HL-60/S4 treated with retinoic acid at 250 ng/mL for 4 days and 3 days (cell line): ENCODE measurements around the gene BMPR1B.

Source experiments
- in situ Hi-C: fragments of 300-500 bp; cut with MboI; formaldehyde crosslinking; loops from 2 replicates; pipeline ENCODE4 v1.7.0; 2022; ENCODE audit warnings: low sequenced_read_pairs

The BMPR1B gene

GRCh38 chr4:94905511-94905910 is 147.8 kb downstream of the BMPR1B start:
- in situ Hi-C loops: no loop called here

GRCh38 chr4:94909645-94910044 is 151.9 kb downstream of the BMPR1B start:
- in situ Hi-C loops: no loop called here

- in situ Hi-C loops: no loop called here
These were observed 153.4 kb downstream of the BMPR1B start for GRCh38 chr4:94911106-94911505.

GRCh38 chr4:94912606-94913005 is 154.9 kb downstream of the BMPR1B start:
- in situ Hi-C loops: no loop called here

- in situ Hi-C loops: no loop called here
These were observed 155.6 kb downstream of the BMPR1B start for GRCh38 chr4:94913316-94913715.

- in situ Hi-C loops: no loop called here
These were observed 159.4 kb downstream of the BMPR1B start for GRCh38 chr4:94917146-94917545.

- in situ Hi-C loops: no loop called here
These were observed 160.8 kb downstream of the BMPR1B start for GRCh38 chr4:94918543-94918942.

- in situ Hi-C loops: no loop called here
These were observed 162.6 kb downstream of the BMPR1B start for GRCh38 chr4:94920369-94920768.

- in situ Hi-C loops: no loop called here
These were observed 166.8 kb downstream of the BMPR1B start for GRCh38 chr4:94924566-94924965.

- in situ Hi-C loops: no loop called here
These were observed 168.1 kb downstream of the BMPR1B start for GRCh38 chr4:94925764-94926347.

- in situ Hi-C loops: no loop called here
These were observed 169.2 kb downstream of the BMPR1B start for GRCh38 chr4:94926936-94927335.

GRCh38 chr4:94927696-94928095 is 169.9 kb downstream of the BMPR1B start:
- in situ Hi-C loops: no loop called here

GRCh38 chr4:94929696-94930095 is 171.9 kb downstream of the BMPR1B start:
- in situ Hi-C loops: no loop called here

- in situ Hi-C loops: no loop called here
These were observed 173.9 kb downstream of the BMPR1B start for GRCh38 chr4:94931626-94932025.

- in situ Hi-C loops: no loop called here
These were observed 174.6 kb downstream of the BMPR1B start for GRCh38 chr4:94932366-94932765.

- in situ Hi-C loops: no loop called here
These were observed 176.0 kb downstream of the BMPR1B start for GRCh38 chr4:94933799-94934198.

GRCh38 chr4:94934201-94934600 is 176.4 kb downstream of the BMPR1B start:
- in situ Hi-C loops: no loop called here

- in situ Hi-C loops: no loop called here
These were observed 177.1 kb downstream of the BMPR1B start for GRCh38 chr4:94934864-94935263.

- in situ Hi-C loops: no loop called here
These were observed 179.1 kb downstream of the BMPR1B start for GRCh38 chr4:94936854-94937253.

- in situ Hi-C loops: no loop called here
These were observed 182.2 kb downstream of the BMPR1B start for GRCh38 chr4:94939791-94940519.

- in situ Hi-C loops: no loop called here
These were observed 182.8 kb downstream of the BMPR1B start for GRCh38 chr4:94940520-94940908.

GRCh38 chr4:94941706-94942105 is 184.0 kb downstream of the BMPR1B start:
- in situ Hi-C loops: no loop called here

GRCh38 chr4:94944726-94945125 is 187.0 kb downstream of the BMPR1B start:
- in situ Hi-C loops: no loop called here
